Stimulated activated CD4-positive, alpha-beta T cell treated with anti-CD3 and anti-CD28 coated beads, TNF-alpha, amount 100 ng/mL, for 48 hours (primary cell): ENCODE measurements around the gene NOL6.

ENCODE experiments used
- DNase-seq, 3 donors: peaks; one replicate each; pipeline ENCODE4 v3.0.0-alpha.2; 2020; ENCODE audit warnings: low read depth in 3 of 3

The NOL6 gene

DNA sequence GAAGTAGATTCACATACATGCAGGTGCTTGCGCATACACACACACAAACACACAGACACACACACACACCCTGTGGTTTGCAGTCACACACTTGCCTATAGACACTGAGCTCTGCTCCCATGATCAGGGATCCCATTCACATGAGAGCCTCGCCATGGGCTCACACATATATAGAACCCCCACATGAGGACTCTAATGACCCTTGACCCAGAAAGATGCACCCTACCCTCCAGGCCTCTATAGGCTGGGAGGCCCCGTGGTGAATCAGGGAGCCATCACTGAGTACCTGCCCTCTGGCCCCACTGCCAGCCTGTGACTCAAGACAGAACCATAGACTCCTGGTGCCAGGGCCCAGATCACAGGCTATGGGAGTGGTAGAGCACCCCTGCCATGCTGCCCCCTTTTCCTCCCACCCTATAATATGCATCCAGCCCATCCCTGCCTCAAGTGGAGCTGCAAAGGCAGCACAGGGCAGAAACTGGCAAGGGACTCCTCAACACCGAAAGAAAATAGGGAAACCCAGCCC lies 23.0 kb downstream of the NOL6 start:
- DNase-seq = no peak

DNA sequence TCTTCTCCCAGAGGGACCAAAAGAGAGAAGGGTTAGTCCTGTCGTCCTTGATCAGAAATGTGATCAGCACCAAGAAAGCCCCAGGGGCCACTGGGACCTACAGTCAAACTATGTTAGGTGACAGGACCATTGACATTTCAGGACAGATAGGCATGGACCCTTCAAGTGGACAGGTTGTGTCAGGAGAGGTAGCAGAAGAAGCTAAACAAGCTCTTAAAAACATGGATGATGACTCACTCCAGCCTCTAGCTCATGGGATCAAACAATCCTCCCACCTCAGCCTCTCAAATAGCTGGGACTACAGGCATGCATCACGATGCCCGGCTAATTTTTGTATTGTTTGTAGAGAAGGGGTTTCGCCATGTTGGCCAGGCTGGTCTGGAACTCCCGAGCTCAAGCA lies 24.0 kb downstream of the NOL6 start:
- DNase-seq = no peak

DNA sequence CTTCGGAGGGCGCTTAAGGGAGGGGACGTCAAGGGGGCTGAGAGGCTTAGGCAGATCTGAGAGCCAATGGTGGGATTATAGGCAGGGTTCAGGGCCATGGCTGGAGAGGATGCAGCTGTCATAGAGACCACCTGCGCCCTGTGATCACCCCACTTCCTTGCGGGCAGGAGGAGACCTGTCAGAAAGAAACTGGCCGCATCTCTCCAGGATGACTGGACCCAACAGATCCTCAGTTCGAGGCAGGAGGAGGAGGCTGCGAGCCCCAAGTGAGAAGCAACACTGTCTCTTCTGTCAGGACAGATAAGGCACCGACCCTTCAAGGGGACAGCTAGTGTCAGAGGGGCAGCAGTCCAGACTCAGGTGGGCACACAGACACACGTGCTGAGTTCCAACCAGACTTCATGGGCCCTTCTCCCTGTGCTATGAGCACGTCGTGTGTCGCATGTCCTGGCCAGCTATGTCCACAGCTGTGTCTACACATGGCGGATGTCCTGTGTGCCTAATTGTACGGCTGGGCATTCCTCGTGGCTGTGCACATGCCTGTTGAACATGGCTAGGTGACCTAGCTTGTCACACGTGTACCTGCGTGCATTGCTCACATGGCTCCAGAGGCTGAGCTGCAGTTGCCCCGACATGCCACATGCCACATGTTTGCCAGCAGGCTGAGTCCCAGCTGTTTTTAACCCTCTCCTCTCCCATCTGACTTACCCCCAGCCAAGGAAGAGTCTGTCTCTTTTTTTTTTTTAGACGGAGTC lies 25.7 kb downstream of the NOL6 start:
- DNase-seq = no peak

DNA sequence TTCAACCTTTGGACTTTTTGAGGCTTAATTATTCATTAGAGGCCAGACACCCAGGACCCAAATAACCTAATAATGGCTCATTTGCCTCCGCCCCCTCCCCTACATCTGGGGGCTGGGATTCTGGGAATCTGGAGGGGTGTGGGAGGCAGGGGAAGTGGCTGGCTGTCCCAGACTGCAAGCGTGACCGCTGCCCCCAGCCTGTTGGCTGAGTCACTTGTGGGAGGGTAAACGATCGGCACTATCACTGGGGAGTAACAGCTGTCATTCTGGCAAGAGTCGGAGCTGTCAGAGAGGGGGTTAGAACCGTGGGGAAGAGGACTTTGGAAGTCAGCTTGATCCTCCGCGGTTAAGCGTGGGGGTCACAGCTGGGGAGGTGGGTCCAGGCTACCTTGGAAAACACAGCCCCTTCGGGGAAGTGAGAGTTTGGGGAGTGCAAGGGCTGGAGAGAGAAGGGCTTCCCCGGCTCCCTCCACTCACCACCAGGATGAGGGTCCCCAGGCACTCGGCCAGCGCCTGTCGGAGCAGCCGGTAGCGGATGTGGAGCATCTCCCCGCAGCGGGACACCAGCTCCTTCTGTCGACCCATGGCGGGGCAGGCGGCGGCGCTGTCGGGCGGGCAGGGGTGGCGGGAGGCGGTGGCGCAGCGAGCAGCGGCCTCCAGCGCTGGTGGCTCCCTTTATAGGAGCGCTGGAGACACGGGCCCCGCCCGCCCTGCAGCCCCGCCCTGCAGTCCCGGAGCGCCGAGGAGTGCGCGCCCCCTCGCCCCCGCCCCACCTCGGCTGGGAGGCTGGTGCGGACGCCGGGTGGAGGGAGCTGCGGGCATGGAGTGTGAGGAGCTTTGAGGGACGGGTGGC lies 26.6 kb downstream of the NOL6 start, which contains the start of gene AQP3:
Gene AQP3 (minus strand): TSS at position 648 of the 853 bp plus-strand sequence. CDS start 63 bp downstream, at position 585.
- DNase-seq = peak; percentile 37 to 60 (median 38)

DNA sequence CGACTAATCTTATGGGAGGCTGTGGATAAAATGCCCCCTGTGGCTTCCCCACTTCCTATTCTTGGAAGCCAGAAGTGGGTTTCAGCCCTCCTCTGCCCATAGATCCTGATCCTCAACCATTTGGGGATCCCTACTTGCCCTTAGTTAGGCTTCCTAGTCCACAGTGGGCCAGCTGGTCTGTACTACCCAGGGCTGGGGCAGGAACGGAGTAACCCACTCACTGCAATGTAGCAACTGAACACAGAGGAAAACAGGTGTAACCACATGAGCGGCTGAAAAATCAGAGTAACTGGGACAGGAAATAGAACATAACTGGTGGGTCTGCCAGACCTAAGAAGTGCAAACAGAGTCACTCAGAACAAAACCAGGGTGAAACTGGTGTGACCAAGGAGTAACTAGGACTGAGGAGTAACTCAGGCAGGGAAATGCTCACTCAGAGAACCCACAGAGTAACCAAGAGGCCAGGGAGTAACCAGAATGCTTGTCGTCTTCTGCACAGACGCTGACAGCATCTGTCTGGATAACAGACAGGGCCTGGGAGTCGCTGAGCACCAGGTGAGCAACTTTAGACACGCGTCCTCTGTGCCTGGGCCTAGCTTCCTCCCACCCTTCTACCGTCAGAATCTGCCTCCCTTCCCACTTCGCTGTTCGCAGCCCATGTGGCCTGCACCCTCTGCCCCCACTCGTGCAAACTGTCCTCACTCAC lies 27.3 kb downstream of the NOL6 start:
- DNase-seq = peak; percentile 35 to 54 (median 49)

DNA sequence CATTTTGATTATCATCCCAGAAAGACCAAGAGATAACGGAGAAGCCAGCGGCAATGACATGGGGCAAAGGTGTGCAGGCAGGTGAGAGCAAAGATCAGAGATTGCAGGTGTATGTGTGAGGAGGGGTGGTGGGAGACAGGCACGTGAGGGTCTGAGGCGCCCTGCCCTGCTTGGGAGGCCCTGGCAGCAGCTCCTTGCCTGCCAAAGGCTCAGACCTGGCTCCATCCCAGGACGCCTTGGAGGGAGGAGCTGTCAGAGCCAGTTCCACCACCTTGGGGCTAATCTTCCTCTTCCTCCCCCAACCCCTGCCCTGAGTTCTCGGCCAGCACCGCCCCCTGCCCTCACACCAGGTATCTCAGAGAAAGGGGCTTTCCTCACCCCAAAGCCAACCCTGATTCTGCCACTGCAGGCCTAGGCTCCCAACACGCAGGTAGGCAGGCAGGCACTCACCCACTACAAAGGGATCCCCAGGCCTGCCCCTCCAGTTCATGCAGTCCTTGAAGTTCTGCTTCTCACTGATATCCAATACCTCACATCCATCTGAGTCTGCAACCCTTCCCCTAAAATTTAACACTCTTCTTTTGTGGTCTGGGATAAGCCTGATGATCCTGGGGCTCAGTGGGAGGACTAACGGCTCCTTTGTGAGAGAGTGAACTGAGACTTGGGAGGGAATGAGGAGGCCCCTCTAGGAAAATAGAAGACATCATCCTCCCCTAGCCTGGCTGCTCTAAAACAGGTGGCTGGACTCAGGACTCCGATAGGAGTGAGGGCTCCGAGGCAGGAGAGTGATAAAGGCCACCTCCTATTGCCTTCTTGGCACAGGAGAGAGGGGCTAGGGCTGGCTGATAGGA lies 28.1 kb downstream of the NOL6 start:
- no peak for DNase-seq

DNA sequence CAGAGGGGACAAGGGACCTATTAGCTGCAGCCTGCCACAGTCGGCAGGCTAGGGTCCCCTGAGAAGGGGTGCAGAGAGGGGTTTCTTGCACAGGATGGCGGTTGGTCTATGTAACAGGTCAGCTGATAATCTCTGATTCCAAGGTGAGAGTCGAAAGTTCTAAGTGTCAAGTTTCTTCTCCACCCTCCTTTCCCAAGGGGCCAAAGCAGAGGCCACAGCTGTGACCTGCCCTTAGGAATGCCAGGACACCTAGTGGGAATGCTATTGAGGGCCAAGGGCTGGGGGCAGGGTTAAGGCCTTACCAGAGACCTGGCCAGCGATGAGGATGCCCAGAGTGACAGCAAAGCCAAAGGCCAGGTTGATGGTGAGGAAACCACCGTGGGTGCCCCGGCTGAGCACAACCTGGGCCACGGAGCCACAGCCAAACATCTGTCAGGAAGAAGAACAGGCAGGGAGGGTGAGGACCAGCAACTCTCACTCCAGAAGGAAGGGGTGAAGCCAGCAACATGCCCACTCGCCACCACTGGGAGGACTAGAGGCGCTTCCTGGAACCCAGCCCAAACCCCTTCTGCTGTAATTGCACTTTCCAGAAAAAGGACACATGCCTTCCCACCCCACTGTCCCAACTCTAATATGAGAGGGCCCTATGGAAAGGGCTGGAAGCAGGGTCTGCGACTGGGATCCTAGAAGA lies 30.1 kb downstream of the NOL6 start:
- no peak for DNase-seq

DNA sequence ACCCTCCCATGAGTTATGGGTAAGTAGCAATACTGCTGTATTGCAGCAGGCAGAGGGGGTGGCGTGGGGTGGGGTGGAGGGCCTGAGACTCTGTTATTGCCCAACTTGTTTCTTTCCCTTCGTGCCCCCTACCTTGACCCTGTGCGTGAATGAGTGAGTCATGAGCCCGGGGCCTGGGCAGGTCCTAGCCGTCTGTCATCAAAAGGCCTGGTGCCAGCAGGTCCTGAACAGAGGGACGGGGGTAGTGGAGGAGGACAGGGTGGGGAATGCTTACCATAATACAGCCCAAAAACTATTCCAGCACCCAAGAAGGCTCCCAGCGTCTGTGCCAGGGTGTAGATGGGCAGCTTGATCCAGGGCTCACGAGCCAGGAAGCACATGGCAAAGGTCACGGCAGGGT lies 30.7 kb downstream of the NOL6 start:
- DNase-seq = no peak

DNA sequence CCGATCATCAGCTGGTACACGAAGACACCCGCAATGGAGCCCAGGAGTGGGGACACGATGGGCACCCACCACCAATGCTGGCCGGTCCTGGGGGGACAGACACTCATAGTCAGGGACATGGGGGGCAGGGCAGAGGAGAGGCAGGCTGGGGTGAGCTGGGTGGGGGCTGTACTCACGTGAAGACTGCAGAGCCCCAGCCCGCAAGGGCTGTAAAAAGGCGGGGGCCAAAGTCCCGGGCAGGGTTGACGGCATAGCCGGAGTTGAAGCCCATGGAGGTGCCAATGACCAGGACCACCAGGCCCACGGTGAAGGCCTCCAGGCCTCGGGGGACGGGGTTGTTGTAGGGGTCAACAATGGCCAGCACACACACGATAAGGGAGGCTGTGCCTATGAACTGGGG lies 31.6 kb downstream of the NOL6 start:
- no peak for DNase-seq

DNA sequence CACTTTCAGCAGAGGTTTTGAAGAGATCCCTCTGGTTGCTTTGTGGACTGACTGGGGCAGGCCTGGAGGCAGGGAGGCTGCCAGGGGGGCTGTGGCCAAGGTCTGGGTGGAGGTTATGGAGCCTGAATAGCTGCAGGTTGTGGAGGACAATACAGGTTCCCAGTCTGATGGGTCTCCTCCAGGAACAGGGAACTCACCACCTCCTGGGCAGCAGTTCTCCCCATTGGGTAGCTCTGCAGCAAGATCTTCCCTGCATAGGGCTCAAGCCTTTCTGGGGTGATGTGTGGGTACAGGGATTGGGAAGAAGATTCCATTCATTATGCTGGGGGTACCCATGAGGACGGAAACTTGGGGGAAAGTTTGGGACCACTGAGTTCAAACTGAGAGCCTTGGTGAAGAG lies 33.1 kb downstream of the NOL6 start:
- no peak for DNase-seq

DNA sequence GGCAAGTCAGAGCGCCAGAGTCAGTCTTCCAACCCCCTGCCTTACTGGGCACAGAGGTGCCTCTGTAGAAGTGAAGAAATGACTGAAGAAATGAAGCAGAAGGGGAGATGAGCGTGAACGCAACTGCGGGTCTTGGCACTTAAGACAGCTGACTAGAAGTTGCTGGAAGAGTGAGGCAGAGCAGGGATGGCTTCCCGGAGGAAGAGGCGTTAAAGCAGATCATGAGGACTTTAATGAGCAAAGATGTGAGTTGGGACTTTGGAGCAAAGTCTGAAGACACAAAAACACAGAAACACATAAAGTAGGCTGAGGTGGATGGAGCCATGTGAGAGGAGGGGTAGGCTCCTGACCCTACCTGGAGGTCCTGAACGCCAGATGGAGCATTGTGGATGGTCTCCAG lies 33.5 kb downstream of the NOL6 start:
- no peak for DNase-seq

DNA sequence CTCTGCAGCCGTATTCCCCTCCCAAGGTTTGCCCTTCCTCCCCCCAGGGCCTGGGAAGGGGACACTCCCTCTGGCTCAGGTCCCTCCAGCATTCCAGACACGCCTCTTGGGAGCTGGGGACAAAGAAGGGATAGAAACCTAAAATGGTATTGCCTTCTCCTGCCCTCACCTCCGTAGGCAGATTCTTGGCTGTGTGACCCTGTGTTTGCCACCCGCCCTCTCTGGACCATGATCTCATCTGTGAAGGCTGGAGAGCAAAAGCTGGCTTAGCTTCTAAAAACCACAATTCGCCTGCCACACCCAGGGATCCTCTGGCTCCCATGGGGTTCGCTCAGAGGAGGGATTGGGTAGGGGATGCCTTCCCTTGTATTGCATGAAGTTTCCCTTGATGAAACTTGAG lies 34.0 kb downstream of the NOL6 start:
- no peak for DNase-seq

DNA sequence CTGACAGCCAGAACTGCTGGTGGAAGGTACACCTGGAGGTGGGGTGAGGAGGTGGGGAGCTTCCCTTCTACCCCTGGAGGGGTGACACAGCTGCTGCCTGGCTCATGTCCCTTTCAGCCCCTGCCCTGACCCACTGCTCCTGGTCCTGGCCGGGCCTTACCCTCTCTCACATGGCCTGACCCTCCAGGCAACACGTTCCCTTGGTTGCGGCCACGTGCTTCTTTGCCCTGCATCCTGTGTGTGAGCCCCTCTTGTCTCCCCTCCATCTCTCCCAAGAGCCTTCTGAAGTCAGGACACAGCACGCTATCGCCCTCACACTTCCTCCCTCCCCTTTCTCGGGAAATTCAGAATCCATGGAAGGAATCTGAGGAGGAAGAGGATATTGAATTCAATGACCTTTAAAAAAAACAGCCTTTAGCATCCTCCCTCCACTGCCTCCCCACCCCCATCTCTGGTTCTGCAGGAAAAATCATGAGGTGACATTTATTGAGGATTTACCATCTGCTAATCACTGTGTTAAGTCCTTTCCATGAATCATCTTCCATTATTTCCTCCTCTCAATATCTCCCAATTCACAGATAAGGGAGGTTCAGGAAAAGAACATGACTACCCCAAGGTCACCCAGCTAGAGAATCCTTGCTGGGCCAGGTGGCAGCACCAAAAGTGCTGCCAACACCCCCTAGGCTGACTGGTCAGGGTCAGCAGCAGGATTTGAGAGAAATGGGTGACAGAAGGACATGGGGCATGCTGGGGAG lies 34.6 kb downstream of the NOL6 start:
- no peak for DNase-seq

DNA sequence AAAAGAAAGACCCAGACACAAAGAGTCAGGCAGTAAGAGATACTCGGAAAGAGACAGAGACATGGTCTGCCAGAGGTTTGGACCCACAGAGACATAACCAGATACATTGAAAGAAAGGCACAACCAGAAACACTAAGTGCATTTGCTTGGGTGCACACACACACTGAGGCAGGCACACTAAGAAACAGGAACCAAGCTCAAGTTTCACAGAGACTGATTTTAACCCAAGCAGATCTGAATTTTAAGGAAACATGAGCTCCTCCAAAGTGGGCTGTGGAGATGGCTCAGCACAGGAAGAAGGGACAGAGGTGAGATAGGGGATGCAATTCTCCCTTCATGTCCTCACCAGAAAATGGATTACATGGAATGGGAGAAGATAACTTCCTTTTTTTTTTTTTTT lies 35.8 kb downstream of the NOL6 start:
- DNase-seq = no peak

DNA sequence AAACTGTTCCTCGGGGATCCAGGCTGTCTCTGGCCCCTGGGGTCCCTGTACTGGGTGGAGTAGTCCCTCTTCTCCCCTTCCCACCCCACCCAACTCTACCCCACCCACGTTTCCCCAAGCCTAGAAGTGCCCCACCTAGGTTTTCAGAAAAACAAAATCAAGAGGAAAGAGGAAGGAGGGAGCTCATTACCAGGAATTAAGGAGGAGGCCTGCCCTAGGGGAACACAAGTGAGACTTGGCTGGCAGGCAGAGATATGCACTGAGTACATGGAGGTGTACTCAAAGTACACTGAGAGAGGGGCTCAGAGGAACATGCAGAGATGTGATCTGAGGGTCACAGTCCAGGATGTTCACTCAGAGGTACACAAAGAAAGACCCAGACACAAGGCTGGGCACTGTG lies 36.5 kb downstream of the NOL6 start:
- DNase-seq = no peak

DNA sequence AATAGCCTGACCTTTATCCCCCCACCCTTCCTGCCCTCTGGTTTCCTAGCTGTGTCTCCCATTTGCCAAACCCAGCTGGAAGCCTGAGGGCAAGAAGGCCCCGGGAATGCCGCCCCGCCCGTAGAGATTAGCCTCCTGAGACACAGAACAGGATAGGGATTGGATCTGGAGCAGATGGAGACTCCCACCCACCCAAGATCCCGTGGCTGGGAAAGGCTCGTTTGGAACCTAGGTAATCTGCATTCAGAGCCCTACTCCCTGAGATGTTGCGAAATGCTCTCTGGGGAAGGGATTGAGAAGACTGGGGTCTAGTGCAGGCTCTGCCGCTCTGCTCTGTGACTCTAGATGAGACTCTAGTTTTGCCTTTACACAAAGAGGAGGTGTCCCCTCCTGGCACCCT lies 37.3 kb downstream of the NOL6 start:
- DNase-seq = no peak

DNA sequence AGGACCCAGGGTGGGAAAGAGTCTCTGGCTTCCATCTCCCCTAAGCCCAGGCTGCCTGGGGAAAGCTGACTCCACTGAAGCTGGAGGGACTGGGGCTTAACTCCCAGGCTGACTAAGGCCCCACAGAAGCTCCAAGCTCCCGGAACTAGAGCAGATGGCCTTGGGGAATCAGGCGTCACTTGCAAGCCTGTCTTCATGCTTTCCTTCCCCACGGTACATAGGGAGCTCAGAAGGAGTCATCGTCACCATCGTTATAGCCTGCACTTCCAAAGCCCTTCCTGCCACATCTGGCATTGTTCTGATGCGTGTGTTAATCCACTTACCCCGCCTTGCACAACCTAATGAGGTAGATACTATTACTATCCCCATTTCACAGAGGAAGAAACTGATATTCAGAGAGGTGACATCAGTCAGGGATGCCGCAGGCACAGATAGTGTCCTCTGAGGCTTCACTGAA lies 37.9 kb downstream of the NOL6 start:
- DNase-seq = no peak

DNA sequence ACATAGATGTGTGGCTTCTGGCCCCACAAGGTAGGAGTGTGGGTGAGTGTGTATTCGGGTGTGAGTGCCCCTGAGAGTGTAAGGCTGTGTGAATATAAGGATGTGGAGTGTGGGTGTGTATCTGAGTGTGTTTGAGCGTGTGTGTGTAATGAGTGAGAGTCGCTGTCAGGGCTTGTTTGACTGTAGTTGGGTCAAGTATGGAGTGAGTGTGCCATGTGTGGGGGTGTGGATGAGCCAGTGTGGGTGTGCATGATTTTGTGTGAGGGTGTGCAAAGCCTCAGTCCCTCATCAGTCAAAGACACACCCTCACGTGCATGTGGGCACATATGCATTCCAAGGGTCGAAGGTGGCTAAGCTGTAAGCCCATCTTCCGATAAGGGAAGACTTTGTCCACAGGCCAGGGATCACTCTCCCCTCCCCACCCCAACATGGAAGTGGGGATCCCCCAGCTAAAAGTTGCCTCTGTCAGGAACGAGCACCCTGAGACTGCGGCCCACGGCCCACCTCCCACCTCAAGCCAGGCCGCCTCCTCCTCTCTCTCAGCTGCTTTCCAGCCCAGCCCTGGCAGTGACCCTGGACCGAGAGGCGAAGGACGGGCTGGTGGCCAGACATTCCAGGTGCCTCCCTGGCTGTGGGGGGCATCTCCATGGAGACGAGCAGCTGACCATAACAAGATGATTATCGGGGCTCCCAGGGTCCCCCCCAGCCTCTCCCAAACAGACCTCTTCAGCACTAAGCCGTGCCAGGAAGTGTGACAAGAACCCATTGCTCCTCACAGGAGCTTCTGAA lies 39.2 kb downstream of the NOL6 start:
- no peak for DNase-seq

DNA sequence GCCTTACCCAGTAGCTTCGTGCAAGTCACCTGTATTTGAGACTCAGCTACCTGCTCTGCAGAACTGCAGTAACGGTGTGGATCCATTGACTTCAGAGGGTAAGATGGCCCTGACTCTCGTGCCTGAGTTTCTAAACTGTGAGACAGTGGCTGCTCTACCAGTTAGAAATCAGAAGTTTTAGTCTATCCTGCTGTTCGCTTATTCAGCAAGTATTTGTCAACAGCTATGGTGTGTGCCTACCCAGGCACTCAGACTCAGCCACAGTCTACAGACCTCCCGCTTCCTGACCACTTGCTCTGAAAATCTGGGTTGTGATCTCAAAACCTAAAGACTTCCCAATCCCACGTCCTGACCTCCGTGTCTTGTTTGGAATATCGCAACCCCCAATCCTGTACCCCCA lies 39.9 kb downstream of the NOL6 start:
- DNase-seq = no peak
